Esophagus muscularis mucosa (tissue), 4 donors: ENCODE data around the gene FAM83F. TPM values are rescaled to one million over a fixed set of nuclear protein-coding genes. Genes with fewer than 3 reads are reported as not detected.

Experiments used
- DNase-seq: peaks from one replicate; pipeline ENCODE4 v3.0.0-alpha.2; 2017; ENCODE audit errors: extremely low spot score
- H3K27ac ChIP-seq, 4 donors: fragments of 200-600 bp; sonication (generic); replicated peaks in 1 of 4; 1 replicate in 3 of 4; 2 replicates in 1 of 4; pipeline ENCODE4 v1.5.1; 2016 to 2019; ENCODE audit warnings: mild to moderate bottlenecking in 1 of 4
- H3K27me3 ChIP-seq, 4 donors: fragments of 200-600 bp; sonication (generic); one replicate each; pipeline versions ENCODE4 v1.5.1 to v1.6.0; 2016 to 2019
- H3K36me3 ChIP-seq, 4 donors: fragments of 200-600 bp; sonication (generic); one replicate each; pipeline ENCODE4 v1.5.1; 2016 to 2019
- H3K4me1 ChIP-seq, 4 donors: fragments of 200-600 bp; sonication (generic); one replicate each; pipeline ENCODE4 v1.5.1; 2016 to 2019
- H3K4me3 ChIP-seq, 4 donors: fragments of 200-600 bp; sonication (generic); 1 replicate in 2 of 4; 2 replicates in 2 of 4; pipeline ENCODE4 v1.5.1; 2016 to 2019; ENCODE audit warnings: mild to moderate bottlenecking in 4 of 4, moderate library complexity in 1 of 4
- H3K9me3 ChIP-seq, 4 donors: fragments of 200-600 bp; sonication (generic); 1 replicate in 3 of 4; 2 replicates in 1 of 4; pipeline ENCODE4 v1.5.1; 2016 to 2019
- EP300 ChIP-seq: sonication (generic); formaldehyde crosslinking; IDR thresholded peaks from one replicate; pipeline ENCODE4 v1.6.1; 2017; ENCODE audit warnings: antibody characterized with exemption
- POLR2A ChIP-seq: fragments of 450-650 bp; IDR thresholded peaks from one replicate; pipeline ENCODE4 v1.6.1; 2017; ENCODE audit warnings: antibody characterized with exemption, moderate library complexity, mild to moderate bottlenecking, low read depth
- POLR2AphosphoS5 ChIP-seq, 2 donors: sonication (generic); formaldehyde crosslinking; IDR thresholded peaks; one replicate each; pipeline ENCODE4 v1.6.1; 2017; ENCODE audit warnings: antibody characterized with exemption in 2 of 2
- WGBS: methylation state at CpG from one replicate; pipeline ENCODE4 v1.1.5; 2018; 5-methylcytosine and 5-hydroxymethylcytosine counted together
- intact Hi-C: fragments of 100-400 bp; cut with DNase I; formaldehyde crosslinking; loops from one replicate; pipeline ENCODE4 v1.15.1; 2023
- total RNA-seq, 4 donors: library from RNA; depleted of rRNA; stranded (reverse); fragments of >200 nt; gene quantifications; one replicate each; pipeline versions ENCODE4 v1.1.0 to v1.2.1, GENCODE V29; 2016
- TF ChIP-seq, protein P1 (sequence below), 3 experiments: fragments of 200-600 bp in 2 of 3; fragments of 450-650 bp in 1 of 3; sonication (generic) in 2 of 3; IDR thresholded peaks; one replicate each; pipeline ENCODE4 v1.5.1; 2017 to 2019; ENCODE audit warnings: antibody characterized with exemption in 3 of 3, mild to moderate bottlenecking in 2 of 3, moderate library complexity in 1 of 3

Gene FAM83F
- total RNA-seq, 4 donors from 2014 or later, result 0.19 to 0.66 (median 0.41) TPM

DNA sequence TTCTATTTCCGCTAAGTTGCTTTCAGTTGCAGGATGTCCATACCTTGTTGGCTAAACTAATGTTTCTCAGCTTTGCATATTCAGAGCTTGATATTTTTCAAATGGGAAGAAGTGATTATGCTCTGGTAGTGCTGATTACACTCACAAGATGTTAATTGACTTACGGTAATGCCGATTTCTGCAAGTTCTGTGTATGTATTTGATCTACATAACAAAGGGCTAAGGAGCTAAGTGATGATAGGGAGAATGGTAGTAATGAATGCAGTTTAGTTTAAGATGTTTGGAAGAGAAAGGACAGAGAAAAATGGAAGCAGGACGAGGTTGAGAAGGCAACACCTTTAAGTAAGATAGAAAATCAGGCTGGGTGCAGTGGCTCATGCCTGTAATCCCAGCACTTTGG, 61.4 kb downstream of the FAM83F start:
- intact Hi-C loops, result no loop called here
- peaks cover 28 to 59% (median 47%) of the 10 kb centered on the region in 4 donors for H3K4me1 ChIP-seq
- 75% methylated on average over 4 of the region's 4 CpGs for WGBS

GRCh38 chr22:40056559-40056958, 61.8 kb downstream of the FAM83F start:
- Histone ChIP-seq H3K36me3 (no peaks in the 10 kb centered on the region), H3K27me3 (no peaks in the 10 kb centered on the region), H3K9me3 (no peaks in the 10 kb centered on the region), H3K27ac (no peak overlapping the region), H3K4me1 (peaks cover 24 to 55% (median 43%) of the 10 kb centered on the region in 4 donors), H3K4me3 (no peak overlapping the region)
- intact Hi-C loops, result no loop called here
- no peak for DNase-seq
- WGBS, result 84% methylated on average over 3 of the region's 3 CpGs
- TF ChIP-seq, protein P1, sequence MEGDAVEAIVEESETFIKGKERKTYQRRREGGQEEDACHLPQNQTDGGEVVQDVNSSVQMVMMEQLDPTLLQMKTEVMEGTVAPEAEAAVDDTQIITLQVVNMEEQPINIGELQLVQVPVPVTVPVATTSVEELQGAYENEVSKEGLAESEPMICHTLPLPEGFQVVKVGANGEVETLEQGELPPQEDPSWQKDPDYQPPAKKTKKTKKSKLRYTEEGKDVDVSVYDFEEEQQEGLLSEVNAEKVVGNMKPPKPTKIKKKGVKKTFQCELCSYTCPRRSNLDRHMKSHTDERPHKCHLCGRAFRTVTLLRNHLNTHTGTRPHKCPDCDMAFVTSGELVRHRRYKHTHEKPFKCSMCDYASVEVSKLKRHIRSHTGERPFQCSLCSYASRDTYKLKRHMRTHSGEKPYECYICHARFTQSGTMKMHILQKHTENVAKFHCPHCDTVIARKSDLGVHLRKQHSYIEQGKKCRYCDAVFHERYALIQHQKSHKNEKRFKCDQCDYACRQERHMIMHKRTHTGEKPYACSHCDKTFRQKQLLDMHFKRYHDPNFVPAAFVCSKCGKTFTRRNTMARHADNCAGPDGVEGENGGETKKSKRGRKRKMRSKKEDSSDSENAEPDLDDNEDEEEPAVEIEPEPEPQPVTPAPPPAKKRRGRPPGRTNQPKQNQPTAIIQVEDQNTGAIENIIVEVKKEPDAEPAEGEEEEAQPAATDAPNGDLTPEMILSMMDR (IDR thresholded peaks at IDR 0.05), result no peak
- TF ChIP-seq POLR2A (no peak), EP300 (no peak), POLR2AphosphoS5 (IDR thresholded peaks at IDR 0.05) (no peak)

More for the DNA sequence above, 61.4 kb downstream of the FAM83F start:
- DNase-seq, result no peak
- no peaks in the 10 kb centered on the region for H3K27me3 ChIP-seq
- H3K36me3 ChIP-seq, result no peaks in the 10 kb centered on the region
- no peak for TF ChIP-seq EP300
- no peak for TF ChIP-seq POLR2A
- TF ChIP-seq POLR2AphosphoS5 (IDR thresholded peaks at IDR 0.05), result no peak
- TF ChIP-seq, protein P1 (IDR thresholded peaks at IDR 0.05), result no peak
- no peak overlapping the region for H3K27ac ChIP-seq
- H3K4me3 ChIP-seq, result no peak overlapping the region
- H3K9me3 ChIP-seq, result no peaks in the 10 kb centered on the region

DNA sequence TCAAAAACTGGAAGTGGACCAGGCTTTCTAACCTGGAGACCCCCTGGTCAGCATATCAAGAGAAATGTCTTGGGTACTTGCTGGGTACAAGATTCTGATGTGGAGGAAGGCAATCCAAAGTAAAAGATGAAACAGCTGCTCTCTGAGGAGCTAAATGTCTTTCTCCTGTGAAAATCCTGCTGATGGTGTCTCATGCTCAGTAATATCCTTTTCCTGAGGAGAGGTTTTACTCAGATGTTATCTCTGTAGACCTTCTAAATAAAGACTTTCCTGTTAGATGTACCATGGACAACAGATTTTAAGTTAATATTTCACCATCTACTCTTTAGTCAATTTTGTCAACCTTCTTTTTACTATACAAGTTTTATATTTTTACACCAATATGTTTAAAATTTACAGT, 62.9 kb downstream of the FAM83F start:
- intact Hi-C loops, result no loop called here
- Histone ChIP-seq H3K36me3 (no peaks in the 10 kb centered on the region), H3K9me3 (no peaks in the 10 kb centered on the region), H3K27ac (no peak overlapping the region), H3K4me3 (no peak overlapping the region), H3K27me3 (no peaks in the 10 kb centered on the region), H3K4me1 (peaks cover 22 to 46% (median 43%) of the 10 kb centered on the region in 4 donors)
- TF ChIP-seq POLR2A (no peak), EP300 (no peak), POLR2AphosphoS5 (IDR thresholded peaks at IDR 0.05) (no peak)
- TF ChIP-seq, protein P1 (IDR thresholded peaks at IDR 0.05), result no peak
- no peak for DNase-seq

- Histone ChIP-seq H3K36me3 (no peaks in the 10 kb centered on the region), H3K27me3 (no peaks in the 10 kb centered on the region), H3K9me3 (no peaks in the 10 kb centered on the region), H3K27ac (no peak overlapping the region), H3K4me1 (peaks cover 22 to 41% (median 39%) of the 10 kb centered on the region in 4 donors), H3K4me3 (no peak overlapping the region)
- intact Hi-C loops, result no loop called here
- no peak for DNase-seq
- TF ChIP-seq POLR2AphosphoS5 (IDR thresholded peaks at IDR 0.05), result peak in 1 of 2 donors; percentile 24
- TF ChIP-seq POLR2A, result no peak
- 80% methylated on average over 5 of the region's 5 CpGs for whole genome bisulfite sequencing
Measured at GRCh38 chr22:40058265-40058664, 63.5 kb downstream of the FAM83F start.

GRCh38 chr22:40065981-40066380, 71.2 kb downstream of the FAM83F start:
- intact Hi-C loops, result no loop called here
- H3K36me3 ChIP-seq, result no peaks in the 10 kb centered on the region
- WGBS, result 96% methylated on average over 3 of the region's 3 CpGs
- no peak for TF ChIP-seq POLR2A
- no peak for TF ChIP-seq EP300
- TF ChIP-seq, protein P1 (IDR thresholded peaks at IDR 0.05), result no peak
- no peak for TF ChIP-seq POLR2AphosphoS5 (IDR thresholded peaks at IDR 0.05)
- DNase-seq, result no peak
- H3K27me3 ChIP-seq, result no peaks in the 10 kb centered on the region
- no peak overlapping the region for H3K27ac ChIP-seq
- no peaks in the 10 kb centered on the region for H3K9me3 ChIP-seq
- H3K4me1 ChIP-seq, result peaks cover 7 to 30% (median 20%) of the 10 kb centered on the region in 4 donors
- no peak overlapping the region for H3K4me3 ChIP-seq
